GM10248 (cell line): ENCODE data around the gene PDGFRA.
"Not testable (repeated sequence)": the region's sequence is repeated elsewhere in the genome, so short reads cannot be mapped to it uniquely, and the experiment has no call there.

Experiments
- CTCF ChIA-PET: fragments of 300-600 bp; sonication (Branson Sonifier 250); formaldehyde crosslinking; extraction: SDS; loops from one replicate; lab custom pipeline; 2021; ENCODE audit warnings: antibody characterized with exemption; lab: Yijun Ruan, JAX
- POLR2A ChIA-PET: fragments of 350-650 bp; sonication (Branson Sonifier 250); formaldehyde crosslinking; extraction: SDS; loops from one replicate; lab custom pipeline; 2020; ENCODE audit warnings: antibody characterized with exemption; lab: Yijun Ruan, JAX
- DNase-seq: peaks from one replicate; pipeline ENCODE4 v3.0.0; 2012; ENCODE audit errors: extremely low spot score
- CTCF ChIP-seq: IDR thresholded peaks from 2 replicates; pipeline ENCODE4 v1.5.1; 2012; ENCODE audit warnings: mild to moderate bottlenecking, low read depth; ENCODE audit errors: extremely low read depth, missing control alignments, control extremely low read depth

The PDGFRA gene

GRCh38 chr4:54234497-54235205, 5.6 kb downstream of the PDGFRA start:
- ChIA-PET CTCF (interaction anchor here (0.7 to 7.1 kb wide), 69 partner anchors 9 to 1868 kb away, joined by 3 to 113 read pairs (median 5); no protein-coding TSS in a partner anchor), POLR2A (no interaction called here)
- DNase-seq: no peak
- TF ChIP-seq CTCF: no peak

GRCh38 chr4:54236316-54236715, 7.2 kb downstream of the PDGFRA start:
- POLR2A ChIA-PET, DNase-seq: not testable (repeated sequence)
- CTCF ChIA-PET: interaction anchor here (7.1 kb wide), 1 partner anchor 306 kb away, joined by 82 read pairs; no protein-coding TSS in a partner anchor

GRCh38 chr4:54237770-54238169, 8.7 kb downstream of the PDGFRA start:
- no peak for DNase-seq
- CTCF ChIA-PET: interaction anchor here (7.1 kb wide), 1 partner anchor 308 kb away, joined by 82 read pairs; no protein-coding TSS in a partner anchor
- POLR2A ChIA-PET: no interaction called here
- no peak for TF ChIP-seq CTCF

- CTCF ChIA-PET: interaction anchor here (7.1 kb wide), 1 partner anchor 308 kb away, joined by 82 read pairs; no protein-coding TSS in a partner anchor
- no peak for DNase-seq
- POLR2A ChIA-PET: no interaction called here
- TF ChIP-seq CTCF: no peak
Observed at GRCh38 chr4:54238389-54238788, 9.3 kb downstream of the PDGFRA start.

- POLR2A ChIA-PET, DNase-seq: not testable (repeated sequence)
- CTCF ChIA-PET: interaction anchor here (0.9 to 1.2 kb wide), 2 partner anchors 8 to 333 kb away, joined by 3 read pairs; no protein-coding TSS in a partner anchor
Observed at GRCh38 chr4:54241268-54241823, 12.3 kb downstream of the PDGFRA start.

GRCh38 chr4:54243541-54243940, 14.4 kb downstream of the PDGFRA start:
- POLR2A ChIA-PET: not testable (repeated sequence)
- CTCF ChIA-PET: interaction anchor here (1.8 kb wide), 1 partner anchor 10 kb away, joined by 6 read pairs; no protein-coding TSS in a partner anchor

GRCh38 chr4:54252312-54252711, 23.2 kb downstream of the PDGFRA start:
- CTCF ChIA-PET: interaction anchor here (2.3 kb wide), 1 partner anchor 18 kb away, joined by 8 read pairs; no protein-coding TSS in a partner anchor
- DNase-seq, POLR2A ChIA-PET: not testable (repeated sequence)

More at GRCh38 chr4:54243541-54243940, 14.4 kb downstream of the PDGFRA start:
- not testable (repeated sequence) for DNase-seq

GRCh38 chr4:54254116-54254914, 25.2 kb downstream of the PDGFRA start:
- DNase-seq: no peak
- no peak for TF ChIP-seq CTCF
- CTCF ChIA-PET: interaction anchor here (1.3 kb wide), 1 partner anchor 20 kb away, joined by 4 read pairs; no protein-coding TSS in a partner anchor
- POLR2A ChIA-PET: no interaction called here
